A549 (cell line): Measurements from ENCODE around the gene CCR5. TPM values are rescaled to one million over a fixed set of nuclear protein-coding genes. Genes with fewer than 3 reads are reported as not detected.

ENCODE experiments used
- ATAC-seq, 2 experiments: fragments of 200-7000 bp in 1 of 2; fragments of >200 bp in 1 of 2; cut with Nextera tagmentation in 1 of 2; cut with Tn5 transposase in 1 of 2; 3 replicates each; pipeline versions ENCODE4 v1.8.0 to v1.9.1; 2018 to 2020; ENCODE audit warnings: mild to moderate bottlenecking in 1 of 2, moderate library complexity in 1 of 2
- CTCF ChIA-PET: fragments of 300-600 bp; sonication (Branson Sonifier 250); formaldehyde crosslinking; extraction: SDS; loops from one replicate; lab custom pipeline; 2021; ENCODE audit warnings: antibody characterized with exemption, inconsistent platforms; lab: Yijun Ruan, JAX
- POLR2A ChIA-PET: fragments of 350-600 bp; formaldehyde crosslinking; extraction: SDS; loops from one replicate; lab custom pipeline; 2021; ENCODE audit warnings: antibody characterized with exemption, inconsistent platforms; lab: Yijun Ruan, JAX
- DNase-seq, 2 experiments: peaks; one replicate each; pipeline versions ENCODE4 v3.0.0 to v3.0.0-alpha.2; 2011 to 2016; ENCODE audit warnings: low read depth in 1 of 2, low spot score in 1 of 2
- FAIRE-seq: peaks from 2 replicates; lab custom pipeline; 2011; peaks lifted over from hg19 to GRCh38; lab: Jason Lieb, UNC
- H3K27ac ChIP-seq, 2 experiments: fragments of >200 bp; sonication (Bioruptor Twin); formaldehyde crosslinking; 3 replicates each; pipeline ENCODE4 v1.5.1; 2016 to 2017
- H3K4me1 ChIP-seq: fragments of >200 bp; sonication (Bioruptor Twin); formaldehyde crosslinking; 3 replicates; pipeline ENCODE4 v1.6.1; 2016
- H3K4me2 ChIP-seq: fragments of >200 bp; sonication (Bioruptor Twin); formaldehyde crosslinking; 3 replicates; pipeline ENCODE4 v1.6.1; 2016
- H3K4me3 ChIP-seq: fragments of >200 bp; sonication (Bioruptor Twin); formaldehyde crosslinking; 3 replicates; pipeline ENCODE4 v1.5.1; 2016
- H3K9me3 ChIP-seq: fragments of >200 bp; sonication (Bioruptor Twin); formaldehyde crosslinking; 3 replicates; pipeline ENCODE4 v1.6.1; 2016
- CBX8 ChIP-seq: fragments of 200-600 bp; sonication (generic); IDR thresholded peaks from 2 replicates; pipeline ENCODE4 v1.6.1; 2016
- CTCF ChIP-seq: fragments of >200 bp; sonication (Bioruptor Twin); formaldehyde crosslinking; IDR thresholded peaks from 3 replicates; pipeline ENCODE4 v1.5.1; 2016
- E2F6 ChIP-seq: IDR thresholded peaks from 2 replicates; pipeline ENCODE4 v1.6.1; 2012; ENCODE audit warnings: low read depth, borderline replicate concordance
- EHF ChIP-seq: fragments of 250-450 bp; sonication (Bioruptor Pico); IDR thresholded peaks from 2 replicates; pipeline ENCODE4 v1.5.0; 2020; ENCODE audit warnings: mild to moderate bottlenecking
- EHMT2 ChIP-seq: fragments of 200-600 bp; sonication (generic); IDR thresholded peaks from 2 replicates; pipeline ENCODE4 v1.6.1; 2016; ENCODE audit warnings: antibody characterized with exemption, low read depth, mild to moderate bottlenecking, moderate library complexity
- EP300 ChIP-seq, 2 experiments: fragments of >200 bp; sonication (Bioruptor Twin); formaldehyde crosslinking; IDR thresholded peaks; 2 replicates in 1 of 2; 3 replicates in 1 of 2; pipeline ENCODE4 v1.6.1; 2016 to 2017
- ESRRA ChIP-seq: fragments of 150-350 bp; IDR thresholded peaks from 2 replicates; pipeline ENCODE4 v1.6.1; 2014; ENCODE audit warnings: mild to moderate bottlenecking, low read length, borderline replicate concordance
- HEYL ChIP-seq: fragments of 250-450 bp; sonication (Bioruptor Pico); IDR thresholded peaks from 2 replicates; pipeline ENCODE4 v1.8.0; 2021; ENCODE audit warnings: mild to moderate bottlenecking, moderate library complexity
- HOXB13 ChIP-seq: fragments of 250-450 bp; sonication (Bioruptor Pico); IDR thresholded peaks from 2 replicates; pipeline ENCODE4 v1.5.0; 2020; ENCODE audit warnings: low read depth, mild to moderate bottlenecking, moderate library complexity
- HOXB5 ChIP-seq: fragments of 250-450 bp; sonication (Bioruptor Pico); IDR thresholded peaks from 2 replicates; pipeline ENCODE4 v1.5.0; 2020; ENCODE audit warnings: mild to moderate bottlenecking, moderate library complexity
- KDM1A ChIP-seq: fragments of 200-600 bp; sonication (generic); IDR thresholded peaks from 2 replicates; pipeline ENCODE4 v1.6.1; 2016; ENCODE audit warnings: low read depth, mild to moderate bottlenecking
- NFE2L2 ChIP-seq: fragments of 150-350 bp; conservative IDR thresholded peaks from 2 replicates; pipeline ENCODE4 v1.6.1; 2014; ENCODE audit warnings: low read length
- NR3C1 ChIP-seq: fragments of >200 bp; sonication (Bioruptor Twin); formaldehyde crosslinking; IDR thresholded peaks from 3 replicates; pipeline ENCODE4 v1.6.1; 2017
- RARB ChIP-seq: fragments of 250-450 bp; sonication (Bioruptor Pico); IDR thresholded peaks from 2 replicates; pipeline ENCODE4 v1.8.0; 2021; ENCODE audit warnings: mild to moderate bottlenecking, moderate library complexity
- USF2 ChIP-seq: fragments of 450-650 bp; IDR thresholded peaks from 2 replicates; pipeline ENCODE4 v1.6.1; 2014; ENCODE audit warnings: antibody characterized with exemption
- ZC3H11A ChIP-seq: fragments of 450-650 bp; IDR thresholded peaks from 2 replicates; pipeline ENCODE4 v1.6.1; 2014; ENCODE audit warnings: antibody characterized with exemption, mild to moderate bottlenecking
- WGBS: methylation state at CpG from one replicate; pipeline ENCODE4 v1.1.6; 2017; ENCODE audit errors: missing lambda C conversion rate; 5-methylcytosine and 5-hydroxymethylcytosine counted together
- polyA plus RNA-seq, 4 experiments: library from polyadenylated mRNA; depleted of rRNA in 3 of 4; stranded (reverse); fragments of >200 nt; fragmentation: RNase III in 1 of 4; extraction: RNeasy Plus Mini Kit Qiagen cat#74134 plus additional on column Dnase treatment in 1 of 4; gene quantifications; 2 replicates in 3 of 4; 3 replicates in 1 of 4; pipeline ENCODE4 v1.2.3, GENCODE V29; 2011 to 2017

The CCR5 gene
- polyA plus RNA-seq, 2 of the 4 experiments (the other 2 are of a cell fraction): not detected

- ChIA-PET CTCF (interaction anchor here (0.7 to 3.0 kb wide), 4 partner anchors 9 to 516 kb away, joined by 3 to 20 read pairs (median 5); no protein-coding TSS in a partner anchor), POLR2A (no interaction called here)
- ATAC-seq: no peak
Observed at GRCh38 chr3:46369151-46369550, 1.6 kb upstream of the CCR5 start.

GRCh38 chr3:46369675-46370132 lies 1.0 kb upstream of the CCR5 start:
- no peak for ATAC-seq
- no peak for TF ChIP-seq HOXB5 (CRISPR knock-in tag)
- TF ChIP-seq EP300 (IDR thresholded peaks at IDR 0.05): no peak
- no peak for TF ChIP-seq NFE2L2
- no peak for TF ChIP-seq CBX8
- TF ChIP-seq E2F6: no peak
- TF ChIP-seq, all 56 proteins: peak for 0
- ChIA-PET POLR2A (no interaction called here), CTCF (interaction anchor here (1.1 to 3.0 kb wide), 5 partner anchors 8 to 290 kb away, joined by 3 to 20 read pairs (median 6); no protein-coding TSS in a partner anchor)
- DNase-seq: no peak
- Histone ChIP-seq H3K9me3 (no peaks in the 10 kb centered on the region), H3K27ac (no peak overlapping the region), H3K4me2 (no peak overlapping the region), H3K4me1 (no peaks in the 10 kb centered on the region), H3K4me3 (no peak overlapping the region)
- 16% methylated on average over 6 of the region's 6 CpGs for WGBS
- FAIRE-seq: no peak

More at GRCh38 chr3:46369151-46369550, 1.6 kb upstream of the CCR5 start:
- H3K4me3 ChIP-seq: no peak overlapping the region
- no peak overlapping the region for H3K4me2 ChIP-seq
- H3K27ac ChIP-seq: no peak overlapping the region
- no peaks in the 10 kb centered on the region; the same call in 2 of the 3 replicates for H3K9me3 ChIP-seq
- no peak for DNase-seq
- FAIRE-seq: no peak
- no peak for TF ChIP-seq EHF (CRISPR knock-in tag)
- no peak for TF ChIP-seq HEYL
- TF ChIP-seq NR3C1: no peak
- no peak for TF ChIP-seq CTCF
- TF ChIP-seq ZC3H11A: no peak
- TF ChIP-seq ESRRA: no peak
- no peak for TF ChIP-seq KDM1A
- WGBS: 10% methylated on average over 2 of the region's 4 CpGs
- H3K4me1 ChIP-seq: no peaks in the 10 kb centered on the region

GRCh38 chr3:46371519-46372340 lies 984 bp downstream of the CCR5 start:
- DNase-seq (no peak), ATAC-seq (no peak), FAIRE-seq (no peak)
- no peak overlapping the region for H3K4me2 ChIP-seq
- ChIA-PET POLR2A (no interaction called here), CTCF (interaction anchor here (0.6 to 2.3 kb wide), 4 partner anchors 12 to 294 kb away, joined by 3 to 6 read pairs (median 3); no protein-coding TSS in a partner anchor)
- no peak overlapping the region for H3K27ac ChIP-seq
- H3K9me3 ChIP-seq: no peaks in the 10 kb centered on the region
- no peak overlapping the region for H3K4me3 ChIP-seq
- no peak for TF ChIP-seq USF2
- TF ChIP-seq HOXB13 (CRISPR knock-in tag): no peak
- TF ChIP-seq EHMT2: no peak
- TF ChIP-seq RARB (CRISPR knock-in tag): no peak
- 26% methylated on average over 10 of the region's 10 CpGs for WGBS
- H3K4me1 ChIP-seq: no peaks in the 10 kb centered on the region
